HFFc6 (cell line): Measurements from ENCODE around the gene NAA50. TPM values are rescaled to one million over a fixed set of nuclear protein-coding genes. Genes with fewer than 3 reads are reported as not detected.

Experiments used
- DNase-seq: peaks from one replicate; pipeline ENCODE4 v3.0.0-alpha.2; 2018
- H3K27ac Mint-ChIP-seq: 2 replicates; pipeline ENCODE4 v1.8.0; 2020; ENCODE audit warnings: mild to moderate bottlenecking, mixed read lengths
- H3K27me3 Mint-ChIP-seq: 2 replicates; pipeline ENCODE4 v1.8.0; 2021; ENCODE audit warnings: mild to moderate bottlenecking, moderate library complexity, mixed read lengths; ENCODE audit not compliant: insufficient read depth
- H3K36me3 Mint-ChIP-seq: 2 replicates; pipeline ENCODE4 v1.8.0; 2021; ENCODE audit warnings: low read depth, mixed read lengths
- H3K4me1 Mint-ChIP-seq: 2 replicates; pipeline ENCODE4 v1.8.0; 2020; ENCODE audit warnings: low read depth, mixed read lengths
- H3K4me3 Mint-ChIP-seq: 2 replicates; pipeline ENCODE4 v1.8.0; 2020; ENCODE audit warnings: mild to moderate bottlenecking, moderate library complexity, mixed read lengths
- H3K9me3 Mint-ChIP-seq: 2 replicates; pipeline ENCODE4 v1.8.0; 2020; ENCODE audit warnings: mild to moderate bottlenecking, mixed read lengths
- CTCF ChIP-seq: fragments of 200-600 bp; sonication (generic); IDR thresholded peaks from 2 replicates; pipeline ENCODE4 v1.5.0; 2021; ENCODE audit warnings: antibody characterized with exemption, mild to moderate bottlenecking
- total RNA-seq, 6 experiments: library from RNA; stranded (reverse); fragmentation: NEBNext Ultra II Directional; extraction: Animal tissue kit (Norgen Biotek cat#: 25700); gene quantifications; 2 replicates in 1 of 6; 3 replicates in 5 of 6; pipeline ENCODE4 v1.2.3, GENCODE V29; 2021

The NAA50 gene
- total RNA-seq, 6 experiments from 2014 or later = 146 to 178 (median 171) TPM

GRCh38 chr3:113764698-113765097 is 18.6 kb upstream of the NAA50 start:
- no peaks in the 10 kb centered on the region; the same call in 1 of the 2 replicates for H3K36me3 Mint-ChIP-seq
- no peaks in the 10 kb centered on the region for H3K9me3 Mint-ChIP-seq
- no peak for DNase-seq
- no peak for TF ChIP-seq CTCF
- H3K4me3 Mint-ChIP-seq = no peak overlapping the region
- no peaks in the 10 kb centered on the region; the same call in 1 of the 2 replicates for H3K27me3 Mint-ChIP-seq
- no peak overlapping the region for H3K27ac Mint-ChIP-seq
- peaks cover 18% of the 10 kb centered on the region for H3K4me1 Mint-ChIP-seq

- H3K4me3 Mint-ChIP-seq = peak overlapping the region; percentile 33; the same call in 1 of the 2 replicates
- H3K27ac Mint-ChIP-seq = peak overlapping the region; percentile 32
- TF ChIP-seq CTCF = no peak
- H3K4me1 Mint-ChIP-seq = peaks cover 13% of the 10 kb centered on the region
- peak; percentile 86 for DNase-seq
- H3K9me3 Mint-ChIP-seq = peaks cover 13% of the 10 kb centered on the region
- no peaks in the 10 kb centered on the region for H3K27me3 Mint-ChIP-seq
- peaks cover 24% of the 10 kb centered on the region for H3K36me3 Mint-ChIP-seq
Measured at GRCh38 chr3:113758389-113759024, 12.5 kb upstream of the NAA50 start.

- Mint-ChIP-seq H3K4me3 (no peak overlapping the region), H3K27me3 (no peaks in the 10 kb centered on the region), H3K36me3 (peaks cover 24% of the 10 kb centered on the region), H3K9me3 (peaks cover 13% of the 10 kb centered on the region), H3K27ac (no peak overlapping the region), H3K4me1 (peaks cover 24% of the 10 kb centered on the region)
- DNase-seq = no peak
- no peak for TF ChIP-seq CTCF
Measured at GRCh38 chr3:113754494-113755159, 8.6 kb upstream of the NAA50 start.

GRCh38 chr3:113753376-113753985 is 7.4 kb upstream of the NAA50 start:
- Mint-ChIP-seq H3K27me3 (no peaks in the 10 kb centered on the region), H3K4me3 (no peak overlapping the region), H3K4me1 (peaks cover 28% of the 10 kb centered on the region), H3K9me3 (peaks cover 9% of the 10 kb centered on the region), H3K27ac (no peak overlapping the region), H3K36me3 (peaks cover 17% of the 10 kb centered on the region)
- DNase-seq = no peak
- TF ChIP-seq CTCF = no peak

GRCh38 chr3:113751141-113751540 is 5.1 kb upstream of the NAA50 start:
- H3K4me3 Mint-ChIP-seq = no peak overlapping the region
- peaks cover 4% of the 10 kb centered on the region for H3K27me3 Mint-ChIP-seq
- no peak for TF ChIP-seq CTCF
- H3K27ac Mint-ChIP-seq = no peak overlapping the region
- peaks cover 5% of the 10 kb centered on the region; the same call in 1 of the 2 replicates for H3K36me3 Mint-ChIP-seq
- DNase-seq = no peak
- no peaks in the 10 kb centered on the region for H3K9me3 Mint-ChIP-seq
- peaks cover 40% of the 10 kb centered on the region for H3K4me1 Mint-ChIP-seq
